Stimulated activated naive CD8-positive, alpha-beta T cell treated with anti-CD3 and anti-CD28 coated beads, Interleukin-15, Interleukin-2, amounts not matched to agents 100 U/mL and 50 U/mL, for 24 hours (primary cell): ENCODE measurements around the gene CD7.
A peak's percentile ranks its signal among the peaks of the same experiment; 100 is the strongest.

Experiments
- ATAC-seq: fragments of 150-1000 bp; cut with Tn5 transposase; one replicate; pipeline ENCODE4 v1.10.0; 2021
- DNase-seq: peaks from one replicate; pipeline ENCODE4 v3.0.0; 2021

Gene CD7

DNA sequence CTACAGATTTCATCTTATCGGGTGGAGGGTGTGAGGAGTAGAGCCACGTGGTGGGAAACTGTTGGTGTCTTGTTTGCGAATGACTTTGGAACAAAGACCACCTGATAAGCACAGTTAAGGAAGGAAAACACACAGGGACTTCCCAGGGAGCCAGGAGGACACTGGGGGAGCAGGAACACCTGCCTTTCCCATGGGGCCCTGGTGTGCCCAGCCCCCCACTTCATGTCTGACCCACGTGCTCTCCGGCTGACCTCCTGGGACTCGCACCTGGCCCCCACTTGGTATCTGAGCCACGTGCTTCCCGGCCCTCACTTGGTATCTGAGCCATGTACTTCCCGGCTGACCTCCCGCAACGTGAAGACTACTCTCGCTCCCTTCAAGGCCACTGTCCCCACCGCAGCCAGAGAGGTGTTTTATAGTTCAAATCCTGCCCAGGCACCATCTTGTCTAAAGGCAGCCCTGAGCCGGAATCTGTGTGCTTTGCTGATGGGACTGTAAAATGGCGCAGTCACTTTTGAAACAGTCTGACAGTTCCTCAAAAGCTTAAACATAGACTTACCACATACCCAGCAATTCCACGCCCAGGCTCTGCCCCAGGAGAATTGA, 38.5 kb downstream of the CD7 start:
- no peak for DNase-seq
- no peak for ATAC-seq

DNA sequence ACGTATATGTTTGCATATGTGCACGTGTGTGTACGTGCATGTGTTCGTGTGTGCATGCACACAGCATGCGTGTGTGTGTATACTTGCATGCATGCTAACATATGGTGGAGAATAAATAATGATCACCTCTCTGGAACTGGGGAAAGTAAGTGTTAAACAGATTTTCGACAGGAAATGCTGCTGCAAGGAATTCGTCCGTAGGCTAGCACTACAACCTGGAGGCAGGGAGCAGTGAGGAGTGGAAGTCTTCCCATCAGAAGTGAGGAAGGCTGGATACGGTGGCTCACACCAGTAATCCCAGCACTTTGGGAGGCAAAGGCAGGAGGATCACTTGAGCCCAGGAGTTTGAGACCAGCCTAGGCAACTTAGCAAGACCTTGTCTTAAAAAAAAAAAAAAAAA, 39.1 kb downstream of the CD7 start:
- DNase-seq (no peak), ATAC-seq (no peak)

DNA sequence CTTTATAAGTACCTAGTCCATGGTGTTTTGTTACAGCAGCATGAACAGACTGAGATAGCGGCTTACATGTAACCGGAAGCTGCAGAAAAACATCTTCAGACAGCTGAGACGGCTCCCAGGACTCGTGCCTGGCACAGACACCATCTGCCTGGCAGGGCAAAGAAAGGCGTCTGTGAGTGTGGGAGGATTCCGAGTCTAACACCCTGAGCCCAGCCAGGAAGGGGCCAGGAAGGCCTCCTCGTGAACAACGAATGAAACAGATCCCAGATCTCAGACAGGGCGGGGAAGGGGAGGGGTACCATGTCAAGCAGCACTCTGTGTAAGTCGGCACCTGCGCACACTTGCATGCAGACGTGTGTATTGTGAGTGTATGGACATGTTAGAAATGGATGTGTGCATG, 39.6 kb downstream of the CD7 start:
- DNase-seq (no peak), ATAC-seq (no peak)

DNA sequence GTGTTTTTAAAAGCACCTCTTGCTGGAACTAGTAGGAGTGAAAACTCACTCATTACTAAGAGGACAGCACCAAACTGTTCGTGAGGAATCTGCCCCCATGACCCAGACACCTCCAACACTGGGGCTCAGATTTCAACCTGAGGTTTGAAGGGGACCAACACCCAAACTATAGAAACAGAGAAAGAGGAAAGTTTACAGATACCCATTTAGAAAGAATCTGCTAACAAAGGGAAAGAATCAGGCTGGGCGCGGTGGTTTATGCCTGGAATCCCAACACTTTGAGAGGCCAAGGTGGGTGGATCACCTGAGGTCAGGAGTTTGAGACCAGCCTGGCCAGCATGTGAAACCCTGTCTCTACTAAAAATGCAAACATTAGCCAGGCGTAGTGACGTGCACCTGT, 40.5 kb downstream of the CD7 start:
- no peak for ATAC-seq
- DNase-seq = no peak

DNA sequence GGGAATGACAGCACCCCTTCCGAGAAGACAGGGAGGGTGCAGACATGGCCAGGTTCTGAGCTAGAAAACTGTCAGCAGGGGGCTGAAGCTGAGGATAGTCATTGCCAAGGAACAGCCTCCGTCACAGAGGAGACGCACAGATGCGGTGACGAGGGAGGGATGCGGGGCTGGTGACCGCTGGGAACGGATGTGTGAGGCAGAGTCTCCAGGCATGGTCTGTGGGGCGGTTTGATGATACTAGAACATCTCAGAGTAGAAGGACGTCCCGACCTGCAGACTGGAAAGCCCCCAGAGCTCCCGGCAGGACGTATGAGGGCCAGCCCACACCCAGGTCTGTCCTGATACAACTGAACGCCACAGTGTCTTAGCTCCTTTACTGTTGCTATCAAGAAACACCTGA, 42.1 kb downstream of the CD7 start:
- no peak for ATAC-seq
- DNase-seq = no peak

DNA sequence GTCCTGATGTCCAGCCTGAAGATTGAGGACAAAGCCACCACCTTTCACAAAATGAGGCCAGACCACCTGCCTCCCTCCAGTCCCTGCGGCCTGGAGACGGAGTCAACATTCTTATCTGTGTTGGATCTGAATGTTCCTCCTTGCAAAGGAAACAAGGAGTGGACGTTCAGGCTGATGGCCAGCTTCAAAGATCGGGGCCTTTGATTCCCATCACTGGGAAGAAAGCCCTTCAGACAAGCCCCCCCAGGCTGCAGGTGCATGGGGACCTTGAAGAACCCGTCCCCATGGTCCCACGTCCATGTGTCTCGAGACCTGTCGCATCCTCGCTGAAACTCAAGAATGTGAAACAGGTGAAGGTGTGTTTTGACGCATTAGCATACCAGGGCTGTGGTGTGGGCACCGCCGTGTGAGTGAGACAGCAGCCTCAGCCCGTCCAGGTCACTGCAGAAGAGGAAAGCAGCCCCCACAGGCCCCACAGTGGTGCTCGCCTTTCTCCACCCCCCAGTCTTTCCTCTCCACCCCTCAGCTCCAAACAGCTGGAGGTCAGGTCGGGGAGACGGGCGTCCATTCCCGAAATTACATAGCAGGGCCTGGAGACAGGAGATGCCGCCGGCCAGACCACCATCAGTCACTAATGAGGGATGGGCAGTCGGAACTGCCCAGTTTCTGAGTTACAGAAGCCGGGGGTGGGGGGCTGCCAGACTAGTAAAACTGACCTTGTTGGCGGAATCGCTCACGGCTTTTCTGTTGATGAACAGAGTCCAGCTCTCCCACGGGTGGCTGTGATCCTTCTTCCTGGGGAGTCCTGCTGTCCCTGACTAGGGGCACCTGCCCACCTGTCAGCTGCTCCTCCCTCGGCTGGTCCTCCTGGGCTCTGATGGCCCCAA, 43.0 kb downstream of the CD7 start:
- ATAC-seq (no peak), DNase-seq (no peak)

DNA sequence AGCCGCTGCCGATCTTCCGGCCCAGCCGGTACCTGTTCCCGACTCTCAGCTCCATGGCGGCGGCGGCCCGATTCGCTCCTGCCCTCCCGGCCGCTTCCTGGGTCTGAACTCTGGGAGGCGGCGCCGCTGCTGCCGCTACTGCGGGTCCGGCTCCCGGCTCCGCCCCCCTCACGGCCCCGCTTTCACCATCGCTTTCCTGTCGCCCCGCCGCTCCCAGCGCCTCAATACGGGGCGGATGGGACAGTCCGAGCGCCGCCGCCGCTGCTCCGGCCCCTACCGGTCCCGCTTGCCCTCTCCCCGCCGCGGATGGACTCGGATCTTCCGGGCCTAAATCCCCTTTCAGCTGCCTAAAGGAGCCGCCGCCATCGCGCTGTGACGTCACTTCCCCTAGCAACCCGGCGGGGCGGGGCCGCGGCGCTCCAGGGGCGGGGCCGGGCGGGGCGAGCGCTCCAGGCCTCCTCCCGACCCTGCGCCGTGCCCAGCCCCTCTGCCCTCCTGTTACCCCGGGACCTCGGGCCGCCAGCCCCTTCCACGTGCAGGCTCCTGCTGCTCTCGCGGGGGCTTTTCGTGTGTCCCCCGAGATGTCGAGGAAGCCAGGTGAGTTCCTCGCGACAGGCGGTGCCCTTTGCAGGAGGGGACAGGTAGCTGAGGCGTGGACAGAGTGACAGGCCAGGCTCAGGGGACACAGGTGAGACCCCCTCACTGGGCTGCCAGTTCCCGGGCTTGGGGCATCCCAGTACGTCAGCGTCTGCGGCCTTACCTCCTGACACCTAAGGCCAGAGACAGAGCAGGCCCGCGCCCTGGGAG, 43.9 kb downstream of the CD7 start, which contains the start of gene CSNK1D:
CSNK1D (minus strand) TSS at position 374 of the 807 bp plus-strand sequence; CDS start at position 55, 319 bp downstream.
- peak; percentile 96 for DNase-seq
- peak; percentile 84 for ATAC-seq

DNA sequence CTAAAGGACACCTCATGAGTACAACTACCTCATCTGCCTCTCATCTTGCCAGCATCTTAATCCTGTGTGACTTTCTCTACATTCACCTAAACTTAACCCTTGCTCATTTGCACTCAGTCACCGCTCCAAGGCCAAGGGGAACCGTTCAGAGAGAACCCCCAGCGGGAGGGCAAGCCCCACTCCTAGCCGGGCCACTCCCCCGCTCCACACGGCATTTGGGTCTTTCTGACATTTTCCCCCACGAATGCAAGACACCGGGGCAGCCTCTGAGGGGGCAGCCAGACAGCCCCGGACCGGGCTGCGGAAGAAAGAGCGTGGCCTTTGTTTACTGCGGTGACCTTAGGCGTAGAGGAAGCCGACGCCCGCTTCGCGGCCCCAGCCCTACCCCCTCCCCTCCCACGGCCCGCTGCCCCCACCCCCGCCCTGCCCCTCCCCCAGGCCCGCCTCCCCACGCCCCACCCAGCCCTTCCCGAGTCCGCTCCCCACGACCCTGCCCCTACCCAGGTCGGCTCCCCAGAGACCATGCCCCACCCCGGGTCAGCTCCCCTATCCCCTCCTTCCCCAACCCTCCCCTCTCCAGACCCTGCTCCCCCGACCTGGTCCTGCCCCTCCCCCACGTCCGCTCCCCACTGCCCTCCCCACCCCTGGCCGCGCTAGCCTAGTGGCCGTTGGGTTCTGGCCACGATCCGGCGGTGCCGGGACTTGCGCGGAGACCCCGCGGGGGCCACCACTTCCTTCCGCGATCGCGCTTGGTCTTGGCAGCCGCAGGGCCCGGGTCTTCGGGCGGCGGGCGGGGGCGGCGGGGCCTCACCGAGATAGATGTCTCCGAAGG, 44.7 kb downstream of the CD7 start:
- DNase-seq (peak; percentile 43), ATAC-seq (peak; percentile 34)

DNA sequence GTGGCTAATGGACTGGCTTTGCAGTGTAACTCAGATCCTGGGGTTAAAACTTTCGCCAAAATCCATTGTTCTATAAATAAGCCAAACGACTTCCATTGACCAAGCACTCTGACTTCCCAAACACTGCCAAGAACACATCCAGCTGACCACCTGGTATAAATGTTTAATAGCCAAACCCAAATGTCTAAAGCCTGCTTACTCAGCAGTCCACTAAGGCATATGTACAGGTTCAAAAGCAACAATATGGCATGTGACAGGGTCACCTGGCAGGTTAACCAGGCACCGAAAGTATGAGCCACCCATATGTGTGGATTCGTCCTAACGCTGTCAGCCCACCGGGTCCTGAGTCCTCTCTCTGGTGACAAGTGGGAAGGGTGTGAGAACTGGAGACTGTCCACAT, 46.0 kb downstream of the CD7 start:
- no peak for ATAC-seq
- DNase-seq = no peak

DNA sequence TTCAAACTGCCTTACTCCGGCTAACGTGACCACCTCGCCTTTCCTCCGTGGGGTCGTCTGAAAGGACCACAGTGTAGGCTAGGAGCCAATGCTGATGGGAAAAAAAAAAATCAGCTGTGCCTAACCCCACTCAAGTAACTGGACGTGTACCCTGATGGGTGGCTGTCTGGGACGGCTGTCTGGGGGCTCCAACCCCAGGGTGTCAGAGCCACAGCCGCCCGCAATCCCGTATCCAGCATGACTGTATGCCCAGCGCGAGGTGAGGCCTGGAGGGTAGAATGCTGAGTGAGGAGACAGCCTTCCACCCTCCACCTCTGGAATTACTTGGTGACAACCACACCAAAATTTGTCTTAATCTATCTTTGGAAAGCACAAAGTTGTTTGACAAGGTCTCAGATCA, 46.8 kb downstream of the CD7 start:
- ATAC-seq = no peak
- no peak for DNase-seq

DNA sequence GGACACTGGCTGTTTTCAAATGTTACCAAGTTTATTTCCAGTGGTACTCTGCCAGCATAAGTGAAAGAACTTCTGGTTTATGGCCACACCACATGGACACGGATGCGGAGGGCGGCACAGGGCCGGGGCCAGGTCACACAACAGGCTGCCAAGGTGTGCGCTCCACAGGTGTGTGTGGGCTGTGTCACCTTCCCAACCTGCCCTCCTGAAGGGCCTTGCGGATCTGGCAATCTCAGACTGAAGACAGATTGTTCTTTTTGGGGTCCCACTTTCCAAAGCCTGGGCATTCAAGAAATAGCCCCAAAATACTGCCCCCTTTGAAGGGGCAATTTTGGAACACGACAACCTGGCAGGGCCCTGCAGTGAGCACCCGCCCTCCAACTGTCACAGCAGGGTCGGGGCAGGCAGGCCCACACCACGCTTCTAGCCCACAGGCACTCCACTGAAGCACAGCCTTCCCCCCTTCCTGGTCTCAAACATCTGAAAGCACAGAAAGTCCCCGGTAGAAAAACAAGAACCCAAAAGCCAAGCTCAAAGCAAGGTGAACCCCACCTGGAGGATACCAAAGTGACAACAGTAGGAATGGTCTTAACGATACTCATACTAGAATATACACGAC, 47.4 kb downstream of the CD7 start:
- ATAC-seq (no peak), DNase-seq (no peak)

DNA sequence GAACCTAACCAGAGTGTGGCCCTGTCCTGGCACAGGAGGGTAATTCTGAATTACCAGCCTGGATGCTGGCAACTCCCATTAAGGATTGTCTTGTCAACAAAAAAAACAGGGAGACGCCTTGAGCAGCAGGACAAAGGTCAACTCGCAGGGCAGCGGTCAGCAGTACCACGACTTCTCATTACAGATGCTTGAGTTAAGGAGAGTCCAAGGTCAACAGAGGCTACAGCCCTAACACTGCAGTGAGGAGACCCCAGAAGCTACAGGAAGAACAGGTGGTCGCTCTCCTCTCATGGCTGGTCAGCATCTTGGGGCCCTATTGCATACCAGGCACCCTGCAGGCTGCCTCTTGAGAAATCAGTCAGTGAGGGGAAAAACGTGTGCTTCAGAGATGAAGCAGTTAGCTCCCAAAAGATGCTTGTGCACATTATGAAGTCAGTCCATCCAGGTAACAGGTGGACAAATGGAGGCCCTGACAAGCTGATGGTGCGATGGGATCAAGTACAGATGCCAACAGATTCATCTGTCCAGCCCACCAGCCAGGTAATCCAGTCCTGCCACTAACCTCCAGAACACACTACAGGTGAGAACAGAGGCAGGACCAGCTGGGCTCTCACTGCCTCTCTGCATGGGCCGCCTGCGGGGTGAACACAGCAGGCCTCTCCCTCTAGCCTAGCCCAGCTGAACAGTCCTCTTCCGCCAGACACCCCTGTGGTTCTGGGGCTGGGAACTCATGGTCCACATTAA, 48.1 kb downstream of the CD7 start:
- DNase-seq = no peak
- no peak for ATAC-seq

DNA sequence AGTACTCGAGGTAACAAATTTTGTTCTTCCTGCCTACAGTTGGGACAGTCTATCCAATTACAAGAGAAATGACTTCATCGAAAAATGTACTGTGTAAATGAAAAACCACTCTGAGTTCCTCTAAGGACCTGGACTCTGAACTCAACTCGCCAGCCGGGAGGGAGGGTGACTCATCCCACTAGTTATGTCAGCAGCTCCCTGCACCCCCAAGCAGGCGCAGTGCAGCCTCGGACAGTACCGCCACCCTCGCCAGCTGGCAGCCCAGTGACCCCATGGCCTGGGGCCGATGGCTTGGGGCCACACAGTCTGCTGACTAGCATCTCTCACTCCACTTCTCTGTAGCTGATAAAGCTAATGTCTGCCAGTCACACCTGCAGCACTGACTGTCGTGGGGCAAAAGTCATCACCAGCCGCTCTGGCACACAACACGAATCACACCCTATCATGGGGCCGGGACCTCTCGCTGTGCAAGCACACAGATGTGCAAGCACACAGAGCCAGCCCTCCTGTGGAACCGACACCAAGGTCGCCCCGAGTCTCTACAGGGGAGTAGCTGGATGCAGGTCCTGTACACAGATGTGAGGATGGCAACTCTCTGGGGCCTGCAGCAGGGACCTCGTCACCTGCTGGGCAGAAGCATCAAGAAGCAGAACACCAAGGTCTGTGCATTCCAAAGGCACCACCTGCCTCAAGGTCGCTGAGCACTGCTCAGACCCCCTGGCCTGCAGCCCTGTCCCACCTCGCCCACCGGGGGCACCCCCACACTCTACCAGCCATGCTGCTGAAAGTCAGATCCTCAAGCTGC, 49.6 kb downstream of the CD7 start:
- DNase-seq = peak; percentile 51
- peak; percentile 56 for ATAC-seq

DNA sequence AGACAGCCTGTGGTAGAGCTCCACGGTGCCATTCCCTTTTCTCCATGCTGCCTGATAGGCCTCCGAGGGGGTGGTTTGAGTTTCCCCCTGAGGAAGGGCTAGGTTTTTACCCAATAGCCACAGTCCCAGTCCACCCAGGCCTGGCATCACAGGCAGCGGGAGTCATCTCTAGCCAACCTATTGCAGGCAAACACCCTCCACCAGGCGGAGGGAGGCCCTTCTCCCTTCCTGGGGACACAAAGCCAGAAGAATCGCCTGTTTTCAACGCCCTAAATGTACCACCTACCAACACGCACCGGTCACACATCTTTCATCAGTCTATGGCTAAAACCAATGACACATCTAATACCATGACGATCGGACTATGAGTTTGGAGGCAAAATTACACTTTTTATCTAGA, 51.3 kb downstream of the CD7 start:
- no peak for DNase-seq
- ATAC-seq = no peak
